Measurements from ENCODE around the gene ALK.

ALK gene

DNA sequence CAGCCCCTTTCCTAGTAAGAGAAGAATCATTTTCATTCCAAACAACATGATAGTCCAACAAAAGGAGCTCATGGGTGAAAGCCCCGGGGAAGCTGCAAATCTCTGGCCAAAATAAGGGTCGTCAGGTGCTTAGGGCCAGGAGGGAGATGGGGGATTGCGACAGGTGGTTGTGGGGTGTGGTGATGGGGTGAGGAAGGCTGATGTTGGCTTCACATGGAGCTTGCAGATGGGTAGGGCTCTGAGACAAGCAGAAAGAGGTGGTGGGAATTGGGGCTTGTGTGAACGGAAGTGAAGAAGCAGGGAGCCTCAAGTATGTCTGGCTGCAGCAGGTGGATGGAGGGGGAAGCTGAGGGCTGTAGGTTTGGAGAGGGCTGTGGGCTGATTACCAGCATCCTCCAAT, 680.0 kb downstream of the ALK start:
- DNase-seq: no peak

DNA sequence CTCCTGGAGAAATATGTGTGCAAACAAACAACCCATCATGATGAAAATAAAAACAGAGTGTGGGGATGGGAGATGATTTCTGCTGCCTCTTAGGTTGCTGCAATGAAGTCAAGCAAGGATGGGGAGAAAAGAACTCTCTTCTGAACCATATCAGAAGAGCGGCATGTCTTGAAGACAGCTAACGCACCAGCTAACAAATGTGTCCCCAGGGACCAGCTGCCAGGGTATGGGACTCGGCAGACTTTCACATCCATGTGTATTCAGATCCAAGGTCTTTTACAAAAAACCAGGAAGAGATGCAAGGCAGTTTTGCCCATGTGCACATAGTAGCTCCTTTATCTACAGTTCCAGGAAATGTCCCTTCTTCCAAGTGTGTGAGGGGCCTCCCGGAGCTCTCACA, 680.8 kb downstream of the ALK start:
- DNase-seq: no peak

DNA sequence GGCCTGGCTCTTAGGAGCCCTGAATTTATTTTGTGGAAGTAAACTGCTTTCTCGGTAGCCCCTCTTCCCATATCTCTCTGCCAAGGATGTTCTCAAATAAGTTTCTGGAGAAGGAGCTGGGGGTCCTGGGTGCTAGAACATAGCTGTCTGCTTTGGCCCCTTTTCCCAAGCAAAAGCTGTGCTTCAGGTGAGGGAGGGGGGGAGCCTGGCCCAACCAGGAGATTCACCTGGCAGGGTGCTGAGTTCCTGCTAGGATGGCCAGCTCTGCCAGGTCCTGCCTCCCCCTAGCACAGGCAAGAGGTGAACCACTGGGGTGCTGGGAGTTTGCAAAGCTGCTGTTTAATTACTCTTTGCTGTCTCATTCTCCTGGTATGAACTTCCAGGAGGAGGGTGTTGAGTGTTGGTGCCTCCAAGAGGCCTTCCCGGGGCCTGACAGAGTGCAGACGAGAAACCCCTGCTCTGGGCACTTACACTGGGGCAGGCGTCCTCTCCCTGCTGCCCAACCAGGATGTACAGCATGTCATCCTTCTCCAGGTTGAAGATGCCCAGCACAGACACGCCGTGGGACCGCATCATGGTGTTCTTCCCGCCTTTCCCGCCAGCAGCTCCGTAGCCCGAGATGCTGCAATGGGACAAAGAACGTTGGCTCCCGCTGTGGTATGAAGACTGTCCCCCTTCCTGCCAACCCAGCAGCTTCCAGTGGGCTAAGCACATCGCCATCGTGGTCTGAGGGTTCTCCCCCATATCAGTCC, 682.0 kb downstream of the ALK start:
- DNase-seq: no peak

DNA sequence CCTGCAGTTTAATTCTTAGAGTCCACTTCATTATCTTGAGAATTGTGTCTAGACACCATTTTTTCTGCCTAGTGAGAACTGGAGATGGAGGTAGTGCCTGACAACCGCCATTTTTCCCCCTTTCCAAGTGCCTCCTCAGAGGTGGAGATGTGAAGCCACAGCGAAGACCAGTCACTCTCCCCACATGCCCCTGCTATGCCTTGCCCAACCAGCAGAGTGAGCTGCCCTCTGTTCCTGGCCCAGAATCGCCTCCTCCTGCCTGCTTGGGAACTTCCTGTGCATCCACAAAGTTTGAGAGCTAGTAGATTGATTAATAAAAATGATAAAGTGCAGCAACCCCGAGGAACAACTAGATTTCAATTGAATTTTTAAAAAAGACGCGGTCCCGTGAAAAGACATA, 682.9 kb downstream of the ALK start:
- DNase-seq: no peak

DNA sequence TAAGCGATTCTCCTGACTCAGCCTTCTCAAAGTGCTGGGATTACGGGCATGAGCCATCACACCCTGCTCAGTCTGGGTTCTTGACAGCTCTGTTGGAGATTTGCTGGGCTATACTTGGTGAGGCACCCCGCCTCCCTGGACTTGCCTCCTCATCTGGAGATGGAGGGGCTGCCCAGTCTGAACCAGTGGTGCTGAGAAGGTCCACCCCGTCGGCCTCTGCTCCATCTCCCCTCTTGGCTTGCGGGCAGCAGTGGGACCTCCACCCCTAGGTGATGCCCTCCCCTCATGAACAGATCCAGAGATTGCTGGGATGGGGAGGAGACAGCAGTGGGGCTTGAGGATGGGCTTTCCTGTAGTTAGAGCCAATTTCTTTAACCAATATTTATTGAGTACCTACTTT, 685.3 kb downstream of the ALK start:
- no peak for DNase-seq

DNA sequence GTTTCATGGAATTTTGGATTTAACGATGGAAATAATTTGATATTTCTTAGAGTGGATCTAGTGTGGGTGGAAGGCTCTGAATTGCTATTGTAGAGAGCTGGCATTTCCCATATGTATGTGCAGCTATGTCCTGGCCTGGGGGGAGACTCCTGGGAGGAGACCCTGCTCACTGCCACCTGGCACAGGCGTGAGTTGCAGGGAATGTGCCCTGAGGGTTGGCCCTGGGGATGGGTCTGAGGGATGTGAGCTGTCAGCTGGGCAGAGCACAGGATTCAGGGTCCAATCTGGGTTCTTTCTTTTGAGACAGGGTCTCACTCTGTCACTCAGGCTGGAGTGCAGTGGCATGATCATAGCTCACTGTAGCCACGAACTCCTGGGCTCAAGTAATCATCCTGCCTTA, 686.0 kb downstream of the ALK start:
- DNase-seq: no peak

DNA sequence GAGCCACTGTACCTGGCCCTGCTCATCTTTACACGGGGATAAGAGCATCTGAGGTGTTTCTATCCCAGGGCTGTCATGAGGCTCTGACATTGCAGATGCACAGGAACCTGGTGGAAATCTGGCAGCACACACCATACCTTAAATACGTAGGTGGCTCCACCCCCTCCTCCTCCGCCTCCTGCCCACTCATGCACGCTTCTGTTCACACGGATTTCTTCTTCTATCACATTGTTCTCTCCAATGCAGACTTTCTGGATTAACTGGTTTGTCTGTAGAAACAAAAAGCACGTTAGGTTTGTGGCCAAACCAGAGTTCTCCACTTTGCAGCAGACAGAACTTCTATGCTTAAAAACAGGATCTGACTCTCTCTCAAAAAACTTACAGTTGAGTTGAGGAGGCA, 688.0 kb downstream of the ALK start:
- no peak for DNase-seq

DNA sequence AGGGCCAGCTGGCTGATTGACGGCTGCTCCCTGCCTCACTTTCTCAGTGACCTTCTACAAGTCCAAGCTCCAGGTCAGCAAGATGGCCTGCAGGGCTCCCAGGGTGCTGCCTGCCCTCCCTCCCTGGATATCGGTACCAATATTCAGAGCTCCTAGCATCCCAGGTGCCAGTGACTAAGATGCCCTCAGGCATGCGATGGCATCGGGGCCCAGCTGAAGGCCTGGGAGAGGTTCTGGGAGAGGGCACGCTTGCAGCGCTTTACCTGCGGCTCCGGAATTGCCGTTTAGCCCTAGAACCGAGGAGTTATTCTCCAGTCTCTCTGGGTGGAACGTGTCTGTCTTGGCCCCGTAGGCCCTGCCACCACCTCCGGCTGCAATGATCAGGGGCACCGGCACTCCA, 689.3 kb downstream of the ALK start:
- DNase-seq: no peak

DNA sequence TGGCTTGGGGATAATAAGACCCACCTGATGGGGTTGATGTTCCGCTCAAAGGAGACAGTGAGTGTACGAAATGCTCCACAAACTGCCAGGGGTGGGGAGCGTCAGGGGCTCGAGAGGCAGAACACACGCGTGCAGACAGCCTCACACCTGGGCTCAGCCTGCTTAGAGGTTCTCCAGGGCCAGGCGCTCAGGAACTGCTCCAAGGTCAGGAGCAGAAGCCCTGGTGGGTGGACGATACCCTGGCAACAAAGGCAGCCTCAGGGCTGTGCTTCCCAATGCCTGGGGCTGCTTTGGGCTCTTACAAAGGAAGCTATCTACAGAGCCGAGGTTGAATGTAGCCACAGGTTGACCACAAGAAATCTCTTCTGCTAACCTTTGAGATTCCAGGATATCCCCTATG, 691.7 kb downstream of the ALK start:
- no peak for DNase-seq

DNA sequence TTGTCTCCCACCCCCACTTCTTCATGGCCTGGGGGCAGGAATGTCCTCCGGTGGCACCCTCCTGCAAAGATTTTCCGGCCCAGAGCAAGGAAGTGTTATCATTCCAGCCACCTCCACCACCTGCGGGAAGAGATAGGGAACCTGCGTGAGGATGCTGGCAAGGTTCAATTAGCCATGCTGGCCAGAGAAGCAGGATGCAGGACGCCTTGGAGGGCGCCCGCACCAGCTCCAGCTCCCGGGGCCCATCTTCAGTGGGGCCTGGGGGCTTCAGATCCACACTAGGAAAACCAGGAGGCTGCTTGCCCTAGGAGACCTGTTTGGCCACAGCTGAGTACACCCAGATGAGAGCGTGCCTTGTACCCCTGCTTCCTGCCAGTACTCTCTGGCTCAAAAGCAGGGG, 692.4 kb downstream of the ALK start:
- DNase-seq: no peak

DNA sequence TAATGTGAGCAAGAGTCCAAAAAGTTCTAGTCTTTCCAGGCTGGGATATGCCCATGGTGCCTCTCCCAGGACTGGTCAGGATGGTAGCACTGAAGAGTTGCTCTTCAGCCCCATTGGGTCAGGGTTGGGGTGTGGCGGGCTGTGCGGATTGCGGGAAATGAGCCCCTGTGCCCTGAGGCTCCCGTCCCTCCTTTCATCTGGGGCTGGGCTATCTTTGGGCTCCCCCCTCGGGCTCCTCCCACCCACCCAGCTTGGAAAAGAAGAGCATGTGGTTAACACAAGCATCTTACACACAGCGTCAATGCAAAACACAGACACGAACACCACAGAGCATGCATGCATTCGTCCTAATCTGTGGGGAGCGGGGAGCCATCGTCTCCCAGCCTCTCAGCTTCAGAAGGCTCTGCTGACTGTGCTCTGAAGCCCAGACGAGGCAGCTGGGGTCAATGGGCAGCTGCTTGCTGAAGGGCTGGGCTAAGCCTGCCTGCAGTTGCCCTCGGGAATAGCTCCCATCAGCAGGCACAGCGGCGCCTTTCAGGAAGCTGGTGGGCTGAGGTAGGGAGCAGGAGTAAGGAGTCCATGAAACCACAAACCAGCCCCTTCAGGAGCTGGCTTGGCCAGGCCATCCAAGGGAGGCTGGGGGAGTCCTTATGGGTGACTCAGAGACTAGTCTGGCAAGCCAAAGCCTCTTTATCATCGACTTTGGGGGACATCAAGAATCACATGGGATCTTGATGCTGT, 693.3 kb downstream of the ALK start:
- no peak for DNase-seq

DNA sequence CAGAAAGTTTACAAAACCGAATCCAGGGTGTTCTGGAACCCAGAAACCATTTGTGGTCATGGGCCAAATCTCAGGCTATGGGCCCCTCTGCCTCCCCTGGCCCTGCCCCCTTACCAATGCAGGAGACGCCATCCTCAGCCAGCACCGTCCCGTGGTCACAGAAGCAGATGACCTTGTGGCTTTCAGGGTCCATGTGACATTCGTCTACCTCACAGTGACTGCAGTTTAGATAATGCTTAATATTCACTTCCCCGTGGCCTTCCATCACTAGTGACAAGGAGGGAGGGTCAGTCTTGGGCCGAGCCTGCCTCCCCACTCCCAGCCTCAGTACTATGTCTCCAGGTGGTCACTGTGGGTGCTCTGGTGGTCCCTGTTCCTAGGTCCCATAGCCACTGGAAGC, 694.6 kb downstream of the ALK start:
- DNase-seq: no peak

DNA sequence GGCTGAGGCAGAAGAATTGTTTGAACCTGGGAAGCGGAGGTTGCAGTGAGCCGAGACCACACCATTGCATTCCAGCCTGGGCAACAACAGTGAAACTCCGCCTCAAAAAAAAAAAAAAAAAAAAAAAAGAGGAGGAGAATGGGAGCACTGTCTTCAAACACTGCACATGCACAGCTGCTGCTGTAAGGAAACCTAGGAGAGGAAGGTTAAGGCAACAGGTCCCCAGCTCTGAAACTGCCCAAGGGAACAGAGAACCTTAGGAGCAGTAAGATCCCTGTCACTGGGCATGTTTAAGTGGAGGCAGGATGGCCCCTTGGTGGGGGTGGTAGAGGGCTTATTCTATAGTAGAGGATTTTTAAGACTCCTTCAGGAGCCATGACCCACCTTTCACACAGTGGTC, 695.0 kb downstream of the ALK start:
- DNase-seq: no peak

DNA sequence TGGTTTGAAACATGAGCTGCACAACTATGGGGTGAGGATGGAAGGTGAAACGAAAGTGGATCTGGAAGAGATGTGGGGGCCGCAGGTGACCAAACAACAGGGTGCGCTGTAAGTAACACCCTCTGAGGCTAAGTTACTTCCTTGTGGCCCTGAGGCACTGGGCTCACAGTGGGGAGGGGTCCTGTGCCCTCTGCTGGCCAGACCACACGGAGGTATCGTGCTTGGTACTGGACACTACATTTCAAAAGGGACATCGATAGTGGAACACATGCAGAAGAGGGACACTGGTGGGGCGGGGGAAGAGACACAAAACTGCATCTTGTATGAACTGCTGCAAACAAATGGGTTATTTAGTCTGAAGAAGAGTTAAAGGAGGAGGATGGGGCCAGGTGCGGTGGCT, 695.6 kb downstream of the ALK start:
- no peak for DNase-seq

DNA sequence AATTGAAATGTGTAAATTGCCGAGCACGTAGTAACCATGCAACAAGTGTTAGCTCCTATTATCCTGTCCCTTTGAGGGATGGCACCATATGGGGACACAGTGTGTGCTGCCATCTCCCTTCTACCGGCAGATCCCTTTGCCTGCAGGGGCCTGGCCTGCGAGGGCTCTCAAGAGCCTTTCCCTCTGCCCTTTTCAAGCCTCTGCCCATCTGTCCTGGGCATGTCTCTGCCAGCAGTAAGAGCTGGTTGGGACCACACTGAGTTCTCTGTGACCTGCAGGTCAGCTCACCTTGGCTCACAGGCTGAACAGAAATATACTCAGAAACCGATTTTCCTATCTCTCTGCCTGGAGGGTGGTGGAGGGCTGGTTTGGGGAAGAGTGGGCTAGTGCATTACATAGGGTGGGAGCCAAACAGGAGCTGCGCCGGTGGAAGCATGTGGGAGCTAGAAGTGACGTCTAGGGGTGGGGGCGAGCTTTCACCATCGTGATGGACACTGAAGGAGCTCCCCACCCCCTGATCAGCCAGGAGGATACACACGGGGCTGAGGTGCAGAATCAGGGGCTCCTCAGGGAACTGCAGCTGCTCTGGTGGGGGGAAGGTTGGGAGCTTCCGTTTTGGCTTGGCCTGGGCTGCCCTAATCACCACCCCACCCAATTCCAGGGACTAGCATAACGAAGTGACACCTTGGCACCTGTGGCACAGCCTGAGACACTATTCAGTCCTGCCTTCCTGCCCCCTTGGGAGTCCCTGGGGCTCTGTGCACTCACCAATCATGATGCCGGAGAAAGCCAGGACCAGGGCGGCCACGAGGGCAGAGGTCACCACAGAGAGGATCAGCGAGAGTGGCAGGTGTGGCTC, 696.5 kb downstream of the ALK start:
- DNase-seq: no peak

DNA sequence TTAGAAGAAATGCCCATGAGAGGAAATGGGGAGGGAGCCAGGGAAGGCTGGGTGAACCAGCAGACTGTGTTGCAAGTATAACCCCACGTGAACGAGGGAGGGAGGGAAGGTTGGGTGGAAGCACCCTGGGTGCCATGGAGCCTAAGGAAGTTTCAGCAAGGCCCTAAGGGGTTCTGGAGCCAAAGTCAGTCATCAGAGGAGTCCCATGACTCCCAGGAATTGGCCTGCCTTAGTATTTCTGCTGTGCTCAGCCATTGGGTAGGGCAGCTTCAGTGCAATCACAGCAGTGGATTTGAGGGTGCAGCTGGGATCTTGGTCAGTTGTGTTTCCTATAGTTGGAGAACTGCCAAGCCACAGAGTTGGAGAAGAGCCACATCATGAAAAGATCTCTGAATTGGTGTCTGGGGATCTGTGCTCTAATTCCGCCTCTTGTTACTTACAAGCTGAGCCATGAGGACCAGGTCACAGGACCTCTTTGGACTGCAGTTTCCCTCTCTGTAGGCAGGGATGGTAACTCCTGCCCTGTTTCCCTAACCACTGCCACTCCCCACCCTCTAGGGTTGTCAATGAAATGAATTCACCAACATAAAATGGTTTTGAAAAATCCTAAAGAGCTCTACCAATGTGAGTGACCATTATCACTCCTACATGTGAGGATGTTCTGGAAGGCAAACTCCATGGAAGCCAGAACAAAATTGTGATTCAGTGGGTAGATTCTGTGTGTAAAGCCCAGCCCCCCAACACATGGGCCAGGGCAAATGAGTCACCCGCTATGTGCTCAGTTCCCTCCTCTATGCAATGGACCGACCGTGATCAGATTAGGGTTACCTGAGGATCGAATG, 697.3 kb downstream of the ALK start:
- DNase-seq: no peak

DNA sequence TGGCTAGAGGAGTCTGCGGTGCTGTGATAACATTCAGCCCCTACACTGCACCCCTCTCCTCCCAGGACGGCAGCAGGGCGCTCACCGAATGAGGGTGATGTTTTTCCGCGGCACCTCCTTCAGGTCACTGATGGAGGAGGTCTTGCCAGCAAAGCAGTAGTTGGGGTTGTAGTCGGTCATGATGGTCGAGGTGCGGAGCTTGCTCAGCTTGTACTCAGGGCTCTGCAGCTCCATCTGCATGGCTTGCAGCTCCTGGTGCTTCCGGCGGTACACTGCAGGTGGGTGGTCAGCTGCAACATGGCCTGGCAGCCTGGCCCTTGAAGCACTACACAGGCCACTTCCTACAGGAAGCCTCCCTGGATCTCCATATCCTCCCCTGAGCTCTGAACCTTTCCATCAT, 698.1 kb downstream of the ALK start:
- DNase-seq: no peak

DNA sequence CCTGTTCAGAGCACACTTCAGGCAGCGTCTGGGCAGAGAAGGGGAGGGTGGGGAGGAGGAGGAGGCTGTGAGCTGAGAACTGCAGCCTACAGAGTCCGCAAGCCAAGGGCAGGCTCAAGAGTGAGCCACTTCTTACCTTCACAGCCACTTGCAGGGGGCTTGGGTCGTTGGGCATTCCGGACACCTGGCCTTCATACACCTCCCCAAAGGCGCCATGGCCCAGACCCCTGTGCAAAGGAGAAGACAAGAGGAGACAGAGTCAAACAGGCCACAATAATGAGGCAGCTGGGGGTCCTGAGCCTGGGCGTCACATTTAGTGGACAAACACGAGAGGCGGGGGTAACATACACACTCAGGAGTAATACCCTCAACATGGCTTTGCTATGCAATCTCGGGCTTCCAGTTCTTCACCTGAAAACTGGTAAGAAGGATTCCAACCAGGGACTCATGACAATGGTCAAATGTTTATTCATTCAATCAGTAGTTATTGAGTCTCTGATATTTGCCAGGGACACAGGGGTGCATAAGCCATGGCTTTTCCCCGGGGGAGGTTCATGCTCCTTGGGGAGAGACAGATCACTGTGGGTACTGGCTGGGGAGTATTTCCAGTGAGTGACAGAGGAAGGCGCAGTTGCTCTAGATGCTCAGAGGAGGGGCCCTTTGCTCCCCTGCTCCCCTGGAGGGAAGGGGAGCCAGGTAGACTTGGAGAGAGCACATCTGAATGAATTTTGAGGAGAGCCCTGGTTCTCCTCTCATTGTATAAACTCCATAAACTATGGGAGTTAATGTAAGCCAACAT, 698.8 kb downstream of the ALK start:
- no peak for DNase-seq

DNA sequence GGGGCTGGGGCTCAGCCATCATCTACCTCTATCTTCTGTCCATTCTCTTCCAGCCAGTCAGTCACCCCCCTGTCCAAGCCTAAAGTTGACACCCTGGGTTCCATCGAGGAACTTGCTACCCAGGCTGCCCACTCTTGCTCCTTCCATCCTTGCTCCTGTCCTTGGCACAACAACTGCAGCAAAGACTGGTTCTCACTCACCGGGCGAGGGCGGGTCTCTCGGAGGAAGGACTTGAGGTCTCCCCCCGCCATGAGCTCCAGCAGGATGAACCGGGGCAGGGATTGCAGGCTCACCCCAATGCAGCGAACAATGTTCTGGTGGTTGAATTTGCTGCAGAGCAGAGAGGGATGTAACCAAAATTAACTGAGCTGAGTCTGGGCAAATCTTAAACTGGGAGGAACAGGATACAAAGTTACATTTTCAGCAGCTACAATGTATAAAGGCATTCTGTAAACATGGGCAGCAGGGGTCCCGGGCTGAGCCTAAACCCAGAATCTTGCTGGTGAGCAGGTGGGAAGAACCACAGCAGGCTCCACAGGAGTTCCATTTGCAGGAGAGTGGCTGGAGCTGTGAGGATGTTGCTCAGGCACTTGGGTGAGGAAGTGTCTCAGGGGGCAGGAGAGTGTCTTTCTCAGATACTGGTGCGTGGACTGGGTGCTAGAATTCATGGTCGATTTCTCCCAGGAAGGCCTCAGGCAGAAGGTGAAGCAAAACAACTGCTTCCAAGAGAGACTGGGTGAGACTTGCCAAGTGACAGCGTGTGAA, 700.7 kb downstream of the ALK start:
- DNase-seq: no peak

DNA sequence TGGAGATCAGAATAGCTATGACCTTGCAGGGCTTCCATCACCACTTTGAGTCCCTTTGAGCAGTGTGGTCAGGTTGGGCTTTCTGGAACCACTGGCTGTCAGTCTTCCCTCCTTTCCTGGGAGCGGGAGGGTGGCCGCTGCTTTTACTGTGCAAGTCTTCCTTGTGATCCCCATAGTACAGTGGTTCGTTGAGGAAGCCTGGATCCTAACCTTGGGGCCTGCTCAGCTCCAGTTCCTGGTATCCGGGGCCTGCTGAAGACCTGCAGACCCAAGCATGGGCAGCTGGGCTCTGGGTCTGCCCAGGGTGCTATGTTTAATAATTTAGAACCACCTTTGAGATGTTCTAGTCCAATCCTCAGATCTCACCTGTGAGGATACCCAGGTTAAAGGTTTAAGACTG, 702.0 kb downstream of the ALK start:
- no peak for DNase-seq

DNA sequence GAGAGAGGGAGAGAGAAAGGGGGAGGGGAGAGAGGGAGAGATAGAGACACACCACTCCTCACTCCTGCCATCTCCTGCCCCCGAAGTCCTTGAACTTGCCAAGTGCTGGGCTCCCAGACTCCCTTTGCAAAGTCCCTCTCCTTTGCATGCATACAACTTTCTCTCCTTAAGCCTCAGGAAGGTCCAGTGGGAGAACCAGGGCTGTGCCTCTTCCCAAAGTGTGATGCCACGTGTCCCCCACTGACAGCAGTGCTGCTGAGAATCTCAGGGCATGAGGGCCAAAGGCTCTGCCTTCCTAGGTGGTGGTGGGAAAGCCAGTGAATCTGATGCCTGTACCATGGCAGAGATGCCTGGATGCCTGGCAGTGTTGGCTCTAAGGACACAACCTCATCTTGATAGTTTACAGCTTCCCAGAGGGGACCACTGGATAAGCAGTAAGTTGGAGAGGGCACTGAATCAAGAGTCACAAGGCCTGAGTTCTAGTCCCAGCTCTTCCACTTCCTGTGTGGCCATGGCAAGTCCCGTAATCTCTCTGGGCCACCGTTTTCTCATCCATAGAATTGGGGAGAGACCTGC, 702.7 kb downstream of the ALK start:
- no peak for DNase-seq
